ENCODE measurements around the gene APPL2. TPM values are rescaled to one million over a fixed set of nuclear protein-coding genes. Genes with fewer than 3 reads are reported as not detected.

The APPL2 gene
- total RNA-seq, 1 experiment from 2014 or later, result 49.2 TPM

DNA sequence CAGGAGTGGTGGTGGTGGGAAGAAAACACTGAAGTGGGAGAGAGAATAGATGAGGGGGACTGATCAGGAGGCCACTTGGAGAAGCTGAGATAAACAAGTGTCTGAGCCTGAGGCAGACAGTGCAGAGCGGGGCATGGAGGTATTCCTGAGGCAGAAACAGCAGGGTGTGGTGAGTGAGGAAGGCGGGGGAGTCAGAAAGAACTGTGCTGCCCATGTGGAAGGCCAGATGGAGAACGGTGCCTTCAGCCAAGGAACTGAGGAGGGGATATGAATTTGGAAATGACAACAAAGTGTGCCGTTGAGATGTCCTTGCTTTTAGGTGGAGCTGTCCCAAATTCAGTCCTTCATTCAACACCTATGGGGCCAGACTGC lies 13.7 kb downstream of the APPL2 start:
- no peaks in the 10 kb centered on the region for H3K27me3 ChIP-seq (replicated peaks; ENCODE audit: control insufficient read depth, insufficient read depth, low read length)
- Mint-ChIP-seq H3K4me3 (ENCODE audit: unreplicated experiment) (no peak overlapping the region), H3K9me3 (ENCODE audit: unreplicated experiment) (no peaks in the 10 kb centered on the region), H3K27me3 (ENCODE audit: insufficient read depth, unreplicated experiment) (no peaks in the 10 kb centered on the region), H3K27ac (ENCODE audit: unreplicated experiment) (peak overlapping the region; percentile 11), H3K4me1 (ENCODE audit: low read depth, unreplicated experiment) (peaks cover 30% of the 10 kb centered on the region), H3K36me3 (ENCODE audit: insufficient read depth, unreplicated experiment) (peaks cover 16% of the 10 kb centered on the region)
- no peak for DNase-seq
- TF ChIP-seq CTCF (IDR thresholded peaks at IDR 0.05; ENCODE audit: insufficient read depth in 1 of 2, low read depth in 1 of 2, low read length in 1 of 2, severe bottlenecking in 1 of 2, unreplicated experiment in 1 of 2), result no peak
- CTCF ChIA-PET, result interaction anchor here (0.6 kb wide), 1 partner anchor 108 kb away, joined by 5 read pairs; the partner anchor contains the start of gene C12orf75
- intact Hi-C loops (cut with micrococcal nuclease; ENCODE audit: unreplicated experiment), result loop anchor here (5.0 kb wide), 1 partner anchor 95 kb away; no protein-coding TSS in a partner anchor
- no peaks in the 10 kb centered on the region for H3K9me3 ChIP-seq
- POLR2A ChIA-PET, result interaction anchor here (1.9 kb wide), 1 partner anchor 14 kb away, joined by 9 read pairs; the partner anchor contains the start of gene APPL2
- BruUV-seq (replicated peaks), result no TSS peak
- peaks cover 4% of the 10 kb centered on the region for H3K36me3 ChIP-seq (ENCODE audit: control insufficient read depth, insufficient read depth, low read length)
- peaks cover 15% of the 10 kb centered on the region; the same call in 1 of the 2 replicates for H3K4me1 ChIP-seq
- no peak overlapping the region for H3K4me3 ChIP-seq (ENCODE audit: low read depth, low read length)

DNA sequence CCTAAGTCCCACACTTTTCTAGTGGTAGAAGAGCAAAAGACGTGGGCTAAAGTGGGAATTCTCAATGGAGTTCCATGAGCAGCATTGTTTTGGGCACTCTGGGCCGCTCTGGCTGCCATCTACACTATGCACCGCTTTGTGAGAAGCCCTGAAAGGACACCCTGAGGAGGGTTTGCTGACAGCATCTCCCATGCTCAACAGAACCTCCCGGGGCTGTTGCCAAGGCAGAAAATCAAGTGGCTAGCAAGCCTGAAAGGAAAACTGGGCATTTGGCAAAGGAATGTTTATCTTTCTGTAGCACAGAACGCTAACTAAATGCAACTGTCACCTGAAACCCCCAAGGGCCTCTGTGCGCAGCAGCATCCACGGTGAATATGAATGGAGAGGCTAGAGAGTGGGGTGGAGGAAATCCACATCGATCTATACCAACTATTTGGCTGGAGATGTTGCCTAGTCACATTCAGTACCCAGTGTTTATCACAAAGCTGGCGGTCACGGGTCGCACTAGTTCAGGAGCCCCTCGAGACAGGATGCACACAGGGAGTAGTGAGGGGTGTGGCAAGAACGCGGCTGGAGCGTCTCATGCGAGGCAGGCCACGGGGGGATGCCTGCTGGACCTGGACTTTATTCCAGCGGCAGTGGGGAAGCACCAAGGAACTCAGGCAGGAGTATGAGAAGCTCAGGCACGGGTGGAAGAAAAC lies 14.2 kb downstream of the APPL2 start:
- H3K27ac Mint-ChIP-seq (ENCODE audit: unreplicated experiment), result peak overlapping the region; percentile 11
- POLR2A ChIA-PET, result interaction anchor here (1.9 kb wide), 1 partner anchor 14 kb away, joined by 9 read pairs; the partner anchor contains the start of gene APPL2

More for the DNA sequence above, 14.2 kb downstream of the APPL2 start:
- no peak for DNase-seq
- Histone ChIP-seq H3K4me1 (peaks cover 15% of the 10 kb centered on the region; the same call in 1 of the 2 replicates), H3K9me3 (no peaks in the 10 kb centered on the region), H3K4me3 (ENCODE audit: low read depth, low read length) (no peak overlapping the region), H3K27me3 (replicated peaks; ENCODE audit: control insufficient read depth, insufficient read depth, low read length) (no peaks in the 10 kb centered on the region), H3K36me3 (ENCODE audit: control insufficient read depth, insufficient read depth, low read length) (peaks cover 3% of the 10 kb centered on the region)
- Mint-ChIP-seq H3K27me3 (ENCODE audit: insufficient read depth, unreplicated experiment) (no peaks in the 10 kb centered on the region), H3K4me3 (ENCODE audit: unreplicated experiment) (no peak overlapping the region), H3K36me3 (ENCODE audit: insufficient read depth, unreplicated experiment) (peaks cover 19% of the 10 kb centered on the region), H3K4me1 (ENCODE audit: low read depth, unreplicated experiment) (peaks cover 30% of the 10 kb centered on the region), H3K9me3 (ENCODE audit: unreplicated experiment) (no peaks in the 10 kb centered on the region)
- intact Hi-C loops (cut with micrococcal nuclease; ENCODE audit: unreplicated experiment), result loop anchor here (1.0 to 5.0 kb wide), 3 partner anchors 8 to 96 kb away; no protein-coding TSS in a partner anchor
- TF ChIP-seq CTCF (IDR thresholded peaks at IDR 0.05; ENCODE audit: insufficient read depth in 1 of 2, low read depth in 1 of 2, low read length in 1 of 2, severe bottlenecking in 1 of 2, unreplicated experiment in 1 of 2), result no peak
- no TSS peak for BruUV-seq (replicated peaks)
- CTCF ChIA-PET, result interaction anchor here (0.6 to 1.0 kb wide), 2 partner anchors 109 to 162 kb away, joined by 3 to 5 read pairs; partner anchors contain the start of gene C12orf75

Measured in Caco-2 (cell line).